Measurements from ENCODE around the gene MRPL39. TPM values are rescaled to one million over a fixed set of nuclear protein-coding genes. Genes with fewer than 3 reads are reported as not detected.

Gene MRPL39
- total and polyA plus RNA-seq, 2 donors (not counting 1 experiment from before 2014, with no cell fraction given), result 10.1 to 19.7 TPM

DNA sequence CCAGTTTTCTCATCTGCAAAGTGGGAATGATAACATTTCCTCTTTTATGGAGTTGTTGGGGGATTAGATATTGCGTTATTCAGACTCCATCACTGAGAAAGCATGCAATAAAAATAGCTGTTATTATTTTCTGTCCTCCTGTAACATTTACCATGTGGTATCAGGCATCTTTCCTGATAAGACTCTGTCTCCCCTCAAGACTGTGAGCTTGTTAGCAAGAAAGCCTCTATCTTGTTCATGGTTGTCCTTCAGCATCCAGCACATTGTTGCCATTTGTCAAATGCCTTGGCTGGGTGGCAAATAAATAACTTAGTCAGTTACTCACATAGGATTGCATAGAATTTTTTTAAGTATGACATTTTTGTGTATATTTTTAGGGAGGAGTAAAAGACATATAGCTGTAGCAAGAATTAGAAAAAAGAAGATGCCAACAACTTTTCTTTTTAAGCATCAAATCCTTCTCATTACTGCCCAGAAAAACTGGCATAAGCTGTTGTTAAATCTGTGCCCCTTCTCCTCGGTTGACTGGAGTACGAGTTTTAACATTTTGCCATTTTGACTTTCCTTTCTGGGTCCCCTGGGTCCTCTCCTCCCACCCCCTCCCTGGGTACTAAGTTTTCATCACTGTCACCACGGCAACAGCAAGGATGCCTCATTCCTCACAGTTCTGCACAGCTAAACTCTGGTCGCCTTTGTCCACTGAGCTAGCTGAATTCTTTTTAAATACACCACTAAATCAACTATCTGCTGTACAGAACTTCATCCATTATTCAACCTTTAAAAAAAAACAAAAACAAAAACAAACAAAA is 30.8 kb upstream of the MRPL39 start:
- no peaks in the 10 kb centered on the region for H3K9me3 Mint-ChIP-seq (ENCODE audit: insufficient read depth)
- intact Hi-C loops (cut with micrococcal nuclease), result loop anchor here (2.0 kb wide), 1 partner anchor 217 kb away; no protein-coding TSS in a partner anchor
- ChIA-PET POLR2A (no interaction called here), CTCF (interaction anchor here (0.7 to 4.1 kb wide), 6 partner anchors 10 to 217 kb away, joined by 3 to 30 read pairs (median 5); partner anchors contain the start of gene MRPL39)
- H3K27ac Mint-ChIP-seq, result no peak overlapping the region
- no peaks in the 10 kb centered on the region for H3K9me3 ChIP-seq (ENCODE audit: control extremely low read depth in 1 of 3, control insufficient read depth in 2 of 3, insufficient read depth in 1 of 3, low read length in 2 of 3)
- H3K27me3 Mint-ChIP-seq, result peaks cover 9% of the 10 kb centered on the region
- TF ChIP-seq EZH2 (IDR thresholded peaks at IDR 0.05; ENCODE audit: borderline replicate concordance, insufficient read depth, low read depth, low read length, poor library complexity, severe bottlenecking), result no peak
- TF ChIP-seq, protein P1, sequence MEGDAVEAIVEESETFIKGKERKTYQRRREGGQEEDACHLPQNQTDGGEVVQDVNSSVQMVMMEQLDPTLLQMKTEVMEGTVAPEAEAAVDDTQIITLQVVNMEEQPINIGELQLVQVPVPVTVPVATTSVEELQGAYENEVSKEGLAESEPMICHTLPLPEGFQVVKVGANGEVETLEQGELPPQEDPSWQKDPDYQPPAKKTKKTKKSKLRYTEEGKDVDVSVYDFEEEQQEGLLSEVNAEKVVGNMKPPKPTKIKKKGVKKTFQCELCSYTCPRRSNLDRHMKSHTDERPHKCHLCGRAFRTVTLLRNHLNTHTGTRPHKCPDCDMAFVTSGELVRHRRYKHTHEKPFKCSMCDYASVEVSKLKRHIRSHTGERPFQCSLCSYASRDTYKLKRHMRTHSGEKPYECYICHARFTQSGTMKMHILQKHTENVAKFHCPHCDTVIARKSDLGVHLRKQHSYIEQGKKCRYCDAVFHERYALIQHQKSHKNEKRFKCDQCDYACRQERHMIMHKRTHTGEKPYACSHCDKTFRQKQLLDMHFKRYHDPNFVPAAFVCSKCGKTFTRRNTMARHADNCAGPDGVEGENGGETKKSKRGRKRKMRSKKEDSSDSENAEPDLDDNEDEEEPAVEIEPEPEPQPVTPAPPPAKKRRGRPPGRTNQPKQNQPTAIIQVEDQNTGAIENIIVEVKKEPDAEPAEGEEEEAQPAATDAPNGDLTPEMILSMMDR (IDR thresholded peaks at IDR 0.05), result no peak
- H3K4me1 Mint-ChIP-seq, result peaks cover 19% of the 10 kb centered on the region
- H3K4me1 ChIP-seq (ENCODE audit: control insufficient read depth in 2 of 2, insufficient read depth in 2 of 2, low read length in 2 of 2), result peaks cover 13 to 14% of the 10 kb centered on the region in 2 donors
- peak overlapping the region; percentile 77 for H3K4me2 ChIP-seq (replicated peaks; ENCODE audit: low read depth, low read length, poor library complexity, severe bottlenecking)
- WGBS (ENCODE audit: insufficient coverage), result 26% methylated on average over 4 of the region's 5 CpGs
- no peaks in the 10 kb centered on the region for H3K27me3 ChIP-seq (replicated peaks in 1 of 4; ENCODE audit: control extremely low read depth in 1 of 4, control insufficient read depth in 3 of 4, insufficient read depth in 4 of 4, low read length in 3 of 4)
- peak overlapping the region in 1 of 5 experiments; percentile 85 for H3K4me3 ChIP-seq (ENCODE audit: control extremely low read depth in 1 of 5, extremely low read depth in 1 of 5, insufficient read depth in 1 of 5, low read depth in 2 of 5, low read length in 4 of 5)
- peak overlapping the region; percentile 82 for H3K9ac ChIP-seq (ENCODE audit: low read length)
- no peak overlapping the region for H3K27ac ChIP-seq (ENCODE audit: low read length in 2 of 2)
- H4K20me1 ChIP-seq (ENCODE audit: control insufficient read depth, insufficient read depth, low read length, poor library complexity, severe bottlenecking), result no peaks in the 10 kb centered on the region
- H3K4me3 Mint-ChIP-seq, result peak overlapping the region; percentile 84
- peak; percentile 15 for DNase-seq
- peak overlapping the region; percentile 87 for H2AFZ ChIP-seq (ENCODE audit: insufficient read depth, low read depth, low read length, poor library complexity, severe bottlenecking)
- no peak for ATAC-seq (ENCODE audit: low read depth)
- H3K36me3 ChIP-seq (replicated peaks in 1 of 2; ENCODE audit: control extremely low read depth in 1 of 2, control insufficient read depth in 1 of 2, extremely low read depth in 1 of 2, insufficient read depth in 2 of 2, low read length in 1 of 2), result no peaks in the 10 kb centered on the region
- no peaks in the 10 kb centered on the region for H3K79me2 ChIP-seq (ENCODE audit: control insufficient read depth, insufficient read depth, low read length)

GRCh38 chr21:25636727-25637126 is 29.4 kb upstream of the MRPL39 start:
- no peak overlapping the region for H3K4me3 Mint-ChIP-seq
- TF ChIP-seq, protein P1 (IDR thresholded peaks at IDR 0.05), result no peak
- TF ChIP-seq EZH2 (IDR thresholded peaks at IDR 0.05; ENCODE audit: borderline replicate concordance, insufficient read depth, low read depth, low read length, poor library complexity, severe bottlenecking), result no peak
- intact Hi-C loops (cut with micrococcal nuclease), result no loop called here
- ATAC-seq (ENCODE audit: low read depth) (no peak), DNase-seq (no peak)
- H4K20me1 ChIP-seq (ENCODE audit: control insufficient read depth, insufficient read depth, low read length, poor library complexity, severe bottlenecking), result no peaks in the 10 kb centered on the region
- peaks cover 13 to 14% of the 10 kb centered on the region in 2 donors for H3K4me1 ChIP-seq (ENCODE audit: control insufficient read depth in 2 of 2, insufficient read depth in 2 of 2, low read length in 2 of 2)
- POLR2A ChIA-PET, result no interaction called here
- H3K27me3 ChIP-seq (replicated peaks in 1 of 4; ENCODE audit: control extremely low read depth in 1 of 4, control insufficient read depth in 3 of 4, insufficient read depth in 4 of 4, low read length in 3 of 4), result no peaks in the 10 kb centered on the region
- H3K4me2 ChIP-seq (replicated peaks; ENCODE audit: low read depth, low read length, poor library complexity, severe bottlenecking), result no peak overlapping the region
- H3K36me3 ChIP-seq (replicated peaks in 1 of 2; ENCODE audit: control extremely low read depth in 1 of 2, control insufficient read depth in 1 of 2, extremely low read depth in 1 of 2, insufficient read depth in 2 of 2, low read length in 1 of 2), result no peaks in the 10 kb centered on the region
- no CpG with 5 or more reads among the region's 2 CpGs for WGBS (ENCODE audit: insufficient coverage)
- no peak overlapping the region for H3K27ac ChIP-seq (ENCODE audit: low read length in 2 of 2)
- H3K9me3 ChIP-seq (ENCODE audit: control extremely low read depth in 1 of 3, control insufficient read depth in 2 of 3, insufficient read depth in 1 of 3, low read length in 2 of 3), result no peaks in the 10 kb centered on the region
- CTCF ChIA-PET, result interaction anchor here (1.5 to 1.6 kb wide), 2 partner anchors 26 to 28 kb away, joined by 4 to 10 read pairs; no protein-coding TSS in a partner anchor
- H3K9ac ChIP-seq (ENCODE audit: low read length), result no peak overlapping the region
- no peak overlapping the region for H3K27ac Mint-ChIP-seq
- peaks cover 19% of the 10 kb centered on the region for H3K4me1 Mint-ChIP-seq
- no peaks in the 10 kb centered on the region for H3K9me3 Mint-ChIP-seq (ENCODE audit: insufficient read depth)
- no peaks in the 10 kb centered on the region for H3K79me2 ChIP-seq (ENCODE audit: control insufficient read depth, insufficient read depth, low read length)
- H3K4me3 ChIP-seq (ENCODE audit: control extremely low read depth in 1 of 5, extremely low read depth in 1 of 5, insufficient read depth in 1 of 5, low read depth in 2 of 5, low read length in 4 of 5), result no peak overlapping the region
- peaks cover 9% of the 10 kb centered on the region for H3K27me3 Mint-ChIP-seq
- H2AFZ ChIP-seq (ENCODE audit: insufficient read depth, low read depth, low read length, poor library complexity, severe bottlenecking), result no peak overlapping the region

Data from B cell (primary cell).